Coronary artery (tissue), 2 donors: ENCODE results near the gene ZNF576.

Experiments used
- DNase-seq: peaks from one replicate; pipeline ENCODE4 v3.0.0-alpha.2; 2017; ENCODE audit warnings: low spot score
- H3K27ac ChIP-seq, 2 donors: fragments of 200-600 bp; sonication (generic); one replicate each; pipeline ENCODE4 v1.5.1; 2016 to 2019
- H3K4me3 ChIP-seq: fragments of 200-600 bp; sonication (generic); 2 replicates; pipeline ENCODE4 v1.5.1; 2016; ENCODE audit warnings: mild to moderate bottlenecking, moderate library complexity
- TF ChIP-seq, protein P1 (sequence below): fragments of 200-600 bp; sonication (generic); IDR thresholded peaks from one replicate; pipeline ENCODE4 v1.5.1; 2019; ENCODE audit warnings: antibody characterized with exemption

ZNF576 gene

DNA sequence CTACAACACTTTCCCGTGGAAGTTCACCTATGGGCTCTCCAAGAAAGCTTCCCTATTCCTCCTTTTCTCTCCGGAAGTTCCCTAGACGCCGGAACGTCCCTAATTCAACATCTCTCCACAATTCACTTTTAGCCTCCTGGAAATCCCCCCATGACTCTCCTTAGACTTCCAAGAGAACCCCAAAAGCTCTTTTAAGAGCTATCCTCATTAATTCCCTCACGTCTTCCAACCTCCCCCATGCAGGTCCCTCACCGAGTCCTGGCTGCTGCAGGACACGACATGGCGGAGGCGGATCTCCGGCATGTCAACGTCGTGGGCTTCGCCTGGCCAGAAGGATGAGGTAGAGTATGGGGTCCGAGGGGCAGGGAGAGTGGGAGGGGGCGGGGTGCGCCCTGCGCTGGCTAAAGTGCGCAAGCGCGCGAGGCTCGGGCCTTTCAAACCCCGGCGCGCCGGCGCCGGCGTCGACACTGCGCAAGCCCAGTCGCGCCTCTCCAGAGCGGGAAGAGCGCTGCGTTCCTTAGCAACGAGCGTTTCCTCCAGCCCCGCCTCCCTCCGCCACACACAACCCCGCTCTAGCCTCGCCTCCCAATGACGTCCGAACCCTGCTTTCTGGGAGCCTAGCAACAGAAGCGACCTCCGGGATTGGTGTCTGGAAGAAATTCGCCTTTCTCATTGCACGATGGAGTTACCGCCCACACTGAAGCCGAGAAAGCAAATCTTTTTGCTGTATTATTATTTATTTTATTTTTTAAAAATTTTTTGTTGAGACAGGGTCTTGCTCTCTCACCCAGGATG lies 21.0 kb upstream of the ZNF576 start, which contains the start of the genes PINLYP and XRCC1:
Gene PINLYP (plus strand): TSS at position 646 of the 795 bp plus-strand sequence. CDS start 1,391 bp downstream, outside the sequence.
Gene XRCC1 (minus strand): TSS at position 372 of the 795 bp plus-strand sequence. CDS start 69 bp downstream, at position 303.
- Histone ChIP-seq H3K27ac (peak within 1 kb of the TSS; percentile 74 to 79), H3K4me3 (peak within 1 kb of the TSS; percentile 79)
- DNase-seq, result peak; percentile 98
- TF ChIP-seq, protein P1, sequence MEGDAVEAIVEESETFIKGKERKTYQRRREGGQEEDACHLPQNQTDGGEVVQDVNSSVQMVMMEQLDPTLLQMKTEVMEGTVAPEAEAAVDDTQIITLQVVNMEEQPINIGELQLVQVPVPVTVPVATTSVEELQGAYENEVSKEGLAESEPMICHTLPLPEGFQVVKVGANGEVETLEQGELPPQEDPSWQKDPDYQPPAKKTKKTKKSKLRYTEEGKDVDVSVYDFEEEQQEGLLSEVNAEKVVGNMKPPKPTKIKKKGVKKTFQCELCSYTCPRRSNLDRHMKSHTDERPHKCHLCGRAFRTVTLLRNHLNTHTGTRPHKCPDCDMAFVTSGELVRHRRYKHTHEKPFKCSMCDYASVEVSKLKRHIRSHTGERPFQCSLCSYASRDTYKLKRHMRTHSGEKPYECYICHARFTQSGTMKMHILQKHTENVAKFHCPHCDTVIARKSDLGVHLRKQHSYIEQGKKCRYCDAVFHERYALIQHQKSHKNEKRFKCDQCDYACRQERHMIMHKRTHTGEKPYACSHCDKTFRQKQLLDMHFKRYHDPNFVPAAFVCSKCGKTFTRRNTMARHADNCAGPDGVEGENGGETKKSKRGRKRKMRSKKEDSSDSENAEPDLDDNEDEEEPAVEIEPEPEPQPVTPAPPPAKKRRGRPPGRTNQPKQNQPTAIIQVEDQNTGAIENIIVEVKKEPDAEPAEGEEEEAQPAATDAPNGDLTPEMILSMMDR, result no peak

DNA sequence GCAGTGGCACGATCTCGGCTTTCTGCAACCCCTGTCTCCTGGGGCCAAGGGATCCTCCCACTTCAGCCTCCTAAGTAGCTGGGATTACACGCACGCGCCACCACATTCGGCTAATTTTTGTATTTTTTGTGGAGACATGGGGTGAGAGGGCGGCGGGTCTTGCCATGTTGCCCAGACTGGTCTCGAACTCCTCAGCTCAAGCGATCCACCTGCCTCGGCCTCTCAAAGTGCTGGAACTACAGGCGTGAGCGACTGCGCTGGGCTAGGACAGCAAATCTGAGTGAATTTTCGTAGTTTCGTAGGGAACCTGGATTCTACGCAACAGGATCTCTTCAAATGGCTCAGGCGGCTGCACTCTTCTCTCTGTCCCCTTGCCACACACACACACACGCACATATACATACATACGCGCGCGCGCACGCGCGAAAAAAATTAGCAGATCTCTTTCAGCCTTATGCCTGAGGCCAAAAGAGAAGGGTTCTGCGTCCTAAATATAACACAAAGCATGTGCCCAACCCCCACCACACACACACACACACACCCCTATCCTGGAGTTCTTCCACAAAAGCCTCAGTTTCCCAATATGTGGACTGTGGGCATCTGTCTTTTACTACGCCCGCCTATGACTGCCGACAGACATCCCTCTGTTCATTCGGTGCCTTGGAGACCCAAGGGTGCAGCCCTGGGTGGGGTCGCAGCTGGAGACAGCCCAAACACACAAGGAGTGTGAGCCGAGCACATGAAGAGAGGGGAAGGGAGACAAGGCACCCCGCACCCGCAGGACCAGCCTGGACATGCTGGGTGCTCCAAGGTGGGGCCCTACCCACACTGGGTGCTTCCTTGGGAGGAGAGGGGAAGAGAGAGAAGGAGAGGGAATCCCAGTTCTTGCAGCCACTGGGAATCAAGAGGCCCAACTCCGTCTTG lies 20.2 kb upstream of the ZNF576 start:
- no peak for DNase-seq
- TF ChIP-seq, protein P1, result no peak

GRCh38 chr19:43578787-43579186 lies 17.6 kb upstream of the ZNF576 start:
- DNase-seq, result no peak
- TF ChIP-seq, protein P1, result no peak
- no peak overlapping the region for H3K4me3 ChIP-seq
- H3K27ac ChIP-seq, result no peak overlapping the region

More for the DNA sequence above, 20.2 kb upstream of the ZNF576 start:
- Histone ChIP-seq H3K27ac (peak overlapping the region; percentile 40 to 60), H3K4me3 (peak overlapping the region; percentile 53)

GRCh38 chr19:43581467-43581866 lies 14.9 kb upstream of the ZNF576 start:
- TF ChIP-seq, protein P1, result no peak
- peak overlapping the region; percentile 71 for H3K4me3 ChIP-seq

GRCh38 chr19:43582495-43582894 lies 13.9 kb upstream of the ZNF576 start:
- no peak for DNase-seq
- Histone ChIP-seq H3K27ac (no peak overlapping the region), H3K4me3 (no peak overlapping the region)
- TF ChIP-seq, protein P1, result no peak

More at GRCh38 chr19:43581467-43581866, 14.9 kb upstream of the ZNF576 start:
- no peak for DNase-seq
- peak overlapping the region in 1 of 2 donors; percentile 39 for H3K27ac ChIP-seq

GRCh38 chr19:43584484-43584883 lies 11.9 kb upstream of the ZNF576 start:
- TF ChIP-seq, protein P1, result no peak
- H3K27ac ChIP-seq, result no peak overlapping the region
- H3K4me3 ChIP-seq, result no peak overlapping the region
- DNase-seq, result no peak
